ENCODE data around the gene GALNT13. TPM values are rescaled to one million over a fixed set of nuclear protein-coding genes. Genes with fewer than 3 reads are reported as not detected.

GALNT13 gene
- total RNA-seq, 1 donor: 0.36 TPM

DNA sequence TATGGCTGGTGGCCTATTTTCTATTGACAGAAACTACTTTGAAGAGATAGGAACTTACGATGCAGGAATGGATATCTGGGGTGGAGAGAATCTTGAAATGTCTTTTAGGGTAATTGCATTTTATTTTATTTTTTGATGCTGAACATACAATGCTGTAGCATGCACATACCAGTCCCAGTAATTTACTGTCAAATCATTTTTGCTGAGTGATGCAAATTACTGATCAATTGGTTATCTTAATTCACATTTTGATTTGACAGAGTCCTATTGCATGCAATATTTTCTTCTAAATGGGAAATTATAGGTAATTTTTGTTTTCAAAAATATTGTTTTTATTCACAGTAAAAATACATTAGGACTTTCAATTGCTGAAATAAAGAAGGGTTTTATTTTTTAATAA, 387.3 kb downstream of the GALNT13 start:
- no peak overlapping the region for H3K27ac ChIP-seq (ENCODE audit: low read depth, low read length)
- H3K4me2 ChIP-seq (ENCODE audit: insufficient read depth, low read length): no peak overlapping the region
- H3K4me1 ChIP-seq (ENCODE audit: insufficient read depth, low read length): no peaks in the 10 kb centered on the region
- H4K20me1 ChIP-seq (ENCODE audit: insufficient read depth, low read length): no peaks in the 10 kb centered on the region
- no peak for DNase-seq (ENCODE audit: insufficient read length, low spot score, missing footprints)
- H3K79me2 ChIP-seq (ENCODE audit: insufficient read depth, low read length): no peaks in the 10 kb centered on the region
- no peak overlapping the region for H3K4me3 ChIP-seq (ENCODE audit: insufficient read depth, low read length)
- H3K36me3 ChIP-seq (ENCODE audit: insufficient read depth, low read length): no peaks in the 10 kb centered on the region
- H3K27me3 ChIP-seq (ENCODE audit: insufficient read depth, low read length): no peaks in the 10 kb centered on the region
- TF ChIP-seq CTCF (IDR thresholded peaks at IDR 0.05; ENCODE audit: extremely low read depth, low read depth, low read length): no peak
- no peaks in the 10 kb centered on the region for H3K9me3 ChIP-seq (ENCODE audit: low read depth, low read length)
- H2AFZ ChIP-seq (ENCODE audit: low read length): no peak overlapping the region

GRCh38 chr2:154261473-154262027, 389.8 kb downstream of the GALNT13 start:
- no peaks in the 10 kb centered on the region for H3K79me2 ChIP-seq (ENCODE audit: insufficient read depth, low read length)
- no peaks in the 10 kb centered on the region for H3K4me1 ChIP-seq (ENCODE audit: insufficient read depth, low read length)
- H3K27ac ChIP-seq (ENCODE audit: low read depth, low read length): no peak overlapping the region
- no peaks in the 10 kb centered on the region for H3K27me3 ChIP-seq (ENCODE audit: insufficient read depth, low read length)
- no peaks in the 10 kb centered on the region for H3K9me3 ChIP-seq (ENCODE audit: low read depth, low read length)
- H3K36me3 ChIP-seq (ENCODE audit: insufficient read depth, low read length): no peaks in the 10 kb centered on the region
- no peak for TF ChIP-seq CTCF (IDR thresholded peaks at IDR 0.05; ENCODE audit: extremely low read depth, low read depth, low read length)
- H3K4me3 ChIP-seq (ENCODE audit: insufficient read depth, low read length): no peak overlapping the region
- no peak overlapping the region for H2AFZ ChIP-seq (ENCODE audit: low read length)
- no peaks in the 10 kb centered on the region for H4K20me1 ChIP-seq (ENCODE audit: insufficient read depth, low read length)
- no peak for DNase-seq (ENCODE audit: insufficient read length, low spot score, missing footprints)
- H3K4me2 ChIP-seq (ENCODE audit: insufficient read depth, low read length): no peak overlapping the region

DNA sequence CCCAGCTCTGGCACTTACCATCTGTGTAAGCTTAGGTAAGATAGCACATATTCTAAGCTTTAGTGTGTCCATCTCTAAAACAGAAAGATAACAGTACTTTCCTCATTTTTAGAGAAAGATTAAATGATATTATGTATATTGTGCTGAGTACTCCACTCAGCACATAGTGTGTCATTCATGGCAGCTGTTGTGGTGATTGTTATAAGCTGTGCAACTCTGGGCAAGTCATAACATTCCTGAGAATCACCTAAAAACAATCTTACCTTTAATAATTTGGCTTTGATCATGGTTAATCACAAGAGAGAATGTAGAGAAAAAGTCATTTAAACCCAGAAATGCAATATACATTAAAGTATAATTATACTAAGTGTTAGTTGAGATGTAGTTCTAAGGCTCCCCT, 391.5 kb downstream of the GALNT13 start:
- H3K36me3 ChIP-seq (ENCODE audit: insufficient read depth, low read length): no peaks in the 10 kb centered on the region
- H3K79me2 ChIP-seq (ENCODE audit: insufficient read depth, low read length): no peaks in the 10 kb centered on the region
- no peaks in the 10 kb centered on the region for H3K27me3 ChIP-seq (ENCODE audit: insufficient read depth, low read length)
- H3K4me2 ChIP-seq (ENCODE audit: insufficient read depth, low read length): no peak overlapping the region
- no peak for DNase-seq (ENCODE audit: insufficient read length, low spot score, missing footprints)
- H2AFZ ChIP-seq (ENCODE audit: low read length): no peak overlapping the region
- no peaks in the 10 kb centered on the region for H3K4me1 ChIP-seq (ENCODE audit: insufficient read depth, low read length)
- no peaks in the 10 kb centered on the region for H4K20me1 ChIP-seq (ENCODE audit: insufficient read depth, low read length)
- no peaks in the 10 kb centered on the region for H3K9me3 ChIP-seq (ENCODE audit: low read depth, low read length)
- no peak overlapping the region for H3K4me3 ChIP-seq (ENCODE audit: insufficient read depth, low read length)
- TF ChIP-seq CTCF (IDR thresholded peaks at IDR 0.05; ENCODE audit: extremely low read depth, low read depth, low read length): no peak
- H3K27ac ChIP-seq (ENCODE audit: low read depth, low read length): no peak overlapping the region

DNA sequence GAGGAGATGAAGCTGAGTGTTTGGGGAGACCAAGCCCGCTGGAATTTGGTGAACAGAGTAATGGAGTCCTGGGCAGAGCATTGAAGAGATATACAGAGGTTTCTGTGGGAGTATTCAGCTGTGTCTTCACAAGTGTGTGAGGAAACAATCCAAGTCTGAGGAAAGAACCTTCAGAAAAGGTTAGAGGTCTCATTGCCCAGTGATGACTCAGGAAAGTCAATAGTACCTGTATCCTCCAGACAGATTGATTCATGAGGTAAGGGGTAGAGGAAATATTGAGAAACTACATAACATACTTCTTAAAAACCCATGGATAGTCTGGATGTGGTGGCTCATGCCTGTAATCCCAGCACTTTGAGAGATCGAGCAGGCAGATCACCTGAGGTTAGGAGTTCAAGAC, 392.3 kb downstream of the GALNT13 start:
- no peaks in the 10 kb centered on the region for H3K27me3 ChIP-seq (ENCODE audit: insufficient read depth, low read length)
- H3K27ac ChIP-seq (ENCODE audit: low read depth, low read length): no peak overlapping the region
- no peak overlapping the region for H2AFZ ChIP-seq (ENCODE audit: low read length)
- H3K9me3 ChIP-seq (ENCODE audit: low read depth, low read length): no peaks in the 10 kb centered on the region
- no peaks in the 10 kb centered on the region for H3K36me3 ChIP-seq (ENCODE audit: insufficient read depth, low read length)
- no peaks in the 10 kb centered on the region for H3K4me1 ChIP-seq (ENCODE audit: insufficient read depth, low read length)
- no peaks in the 10 kb centered on the region for H3K79me2 ChIP-seq (ENCODE audit: insufficient read depth, low read length)
- no peak overlapping the region for H3K4me3 ChIP-seq (ENCODE audit: insufficient read depth, low read length)
- DNase-seq (ENCODE audit: insufficient read length, low spot score, missing footprints): no peak
- no peaks in the 10 kb centered on the region for H4K20me1 ChIP-seq (ENCODE audit: insufficient read depth, low read length)
- no peak for TF ChIP-seq CTCF (IDR thresholded peaks at IDR 0.05; ENCODE audit: extremely low read depth, low read depth, low read length)
- no peak overlapping the region for H3K4me2 ChIP-seq (ENCODE audit: insufficient read depth, low read length)
